Heart left ventricle (tissue), 13 donors: ENCODE measurements around the gene SRGAP3.

Experiments
- CTCF ChIP-seq, 12 donors: fragments of 200-600 bp; sonication (generic) in 4 of 12; IDR thresholded peaks; one replicate each; pipeline versions ENCODE4 v1.5.0 to v1.8.0; 2018 to 2022; ENCODE audit warnings: antibody characterized with exemption in 12 of 12, mild to moderate bottlenecking in 5 of 12
- POLR2A ChIP-seq, 2 donors: fragments of 450-650 bp; IDR thresholded peaks; one replicate each; pipeline ENCODE4 v1.6.1; 2017; ENCODE audit warnings: antibody characterized with exemption in 2 of 2, mild to moderate bottlenecking in 2 of 2, moderate library complexity in 2 of 2
- donor health status: ischemic (EF 13 %, LVEDD 7.1; RV severe dilation, severe dysfunction).
- donor health status: DM: no; HTN: yes; CAD: no.
- donor health status: DM: no; HTN: no; CAD: no.
- donor health status: ischemic (EF 25% LVEDD 6.9; RV normal size, moderate dysfunction).
- donor health status: ischemic (EF 25% LVEDD 5.7; RV mildly dilated, moderate dysfunction).
- donor health status: ischemic (EF 35%, LVEDD 5.7; RV mildly dilated, moderate dysfunction).
- donor health status: nonischemic (EF 11% LVEDD 7.7; RV severe dilation, severe dysfunction).
- donor health status: DM: yes; HTN: yes; CAD: no.
- donor health status: PGD.
- donor health status: ischemic (EF 29% LVEDD 5.4; RV normal size, mild dysfunction).
- donor health status: nonischemic (EF 23%, LVEDD 6.1; RV moderate dilation, normal function).

- TF ChIP-seq CTCF (IDR thresholded peaks at IDR 0.05) (no peak), POLR2A (IDR thresholded peaks at IDR 0.05) (no peak)
Observed at GRCh38 chr3:9293076-9293475, 43.6 kb upstream of the SRGAP3 start.
